Measurements from ENCODE around the gene PRICKLE1.

PRICKLE1 gene

GRCh38 chr12:42584651-42585111 lies 4.9 kb downstream of the PRICKLE1 start:
- TF ChIP-seq POLR2A (IDR thresholded peaks at IDR 0.05; ENCODE audit: low read depth, low read length), result no peak
- DNase-seq (ENCODE audit: insufficient read length, low spot score), result no peak
- FAIRE-seq, result no peak

- no peak for TF ChIP-seq POLR2A (IDR thresholded peaks at IDR 0.05; ENCODE audit: low read depth, low read length)
- no peak for FAIRE-seq
These were observed 6.5 kb downstream of the PRICKLE1 start for GRCh38 chr12:42583016-42583415.

DNA sequence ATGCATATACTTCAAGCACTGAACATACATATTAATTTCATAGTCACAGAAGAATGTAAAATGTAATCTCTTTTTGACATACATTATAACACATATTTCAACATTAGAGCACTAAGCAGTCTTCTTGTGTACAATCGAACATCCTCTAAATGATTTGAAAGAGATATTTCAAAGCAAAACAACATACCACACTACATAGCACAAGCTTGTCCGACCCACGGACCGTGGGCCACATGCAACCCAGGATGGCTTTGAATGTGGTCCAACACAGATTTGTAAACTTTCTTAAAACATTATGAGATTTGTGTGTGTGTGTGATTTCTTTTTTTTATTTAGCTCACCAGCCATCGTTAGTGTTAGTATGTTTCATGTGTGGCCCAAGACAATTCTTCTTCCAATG lies 7.0 kb downstream of the PRICKLE1 start:
- no peak for TF ChIP-seq POLR2A (IDR thresholded peaks at IDR 0.05; ENCODE audit: low read depth, low read length)
- DNase-seq (ENCODE audit: insufficient read length, low spot score) (no peak), FAIRE-seq (no peak)

More at GRCh38 chr12:42583016-42583415, 6.5 kb downstream of the PRICKLE1 start:
- no peak for DNase-seq (ENCODE audit: insufficient read length, low spot score)

GRCh38 chr12:42582050-42582449 lies 7.5 kb downstream of the PRICKLE1 start:
- DNase-seq (ENCODE audit: insufficient read length, low spot score) (no peak), FAIRE-seq (no peak)
- no peak for TF ChIP-seq POLR2A (IDR thresholded peaks at IDR 0.05; ENCODE audit: low read depth, low read length)

GRCh38 chr12:42576374-42576773 lies 13.2 kb downstream of the PRICKLE1 start:
- no peak for DNase-seq (ENCODE audit: insufficient read length, low spot score)
- FAIRE-seq, result no peak
- no peak for TF ChIP-seq POLR2A (IDR thresholded peaks at IDR 0.05; ENCODE audit: low read depth, low read length)

DNA sequence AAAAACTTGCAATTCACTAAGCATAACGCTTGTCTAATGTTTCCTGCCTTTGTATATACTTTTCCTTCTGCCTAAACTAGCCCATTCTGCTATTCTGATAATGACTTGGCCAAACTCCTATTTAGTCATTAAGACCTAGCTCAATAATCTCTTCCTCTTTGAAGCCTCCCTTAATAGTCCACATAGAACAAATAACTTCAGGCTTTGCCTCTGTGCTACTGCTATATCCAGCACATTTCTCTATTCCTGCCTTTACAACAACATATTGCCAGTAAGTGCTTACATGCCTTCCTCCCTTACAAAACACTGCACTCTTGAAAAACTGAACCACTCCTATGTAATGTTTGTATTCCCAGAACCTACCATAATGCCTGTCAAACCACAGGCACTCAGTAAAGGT lies 13.8 kb downstream of the PRICKLE1 start:
- DNase-seq (ENCODE audit: insufficient read length, low spot score), result no peak
- TF ChIP-seq POLR2A (IDR thresholded peaks at IDR 0.05; ENCODE audit: low read depth, low read length), result no peak
- no peak for FAIRE-seq

DNA sequence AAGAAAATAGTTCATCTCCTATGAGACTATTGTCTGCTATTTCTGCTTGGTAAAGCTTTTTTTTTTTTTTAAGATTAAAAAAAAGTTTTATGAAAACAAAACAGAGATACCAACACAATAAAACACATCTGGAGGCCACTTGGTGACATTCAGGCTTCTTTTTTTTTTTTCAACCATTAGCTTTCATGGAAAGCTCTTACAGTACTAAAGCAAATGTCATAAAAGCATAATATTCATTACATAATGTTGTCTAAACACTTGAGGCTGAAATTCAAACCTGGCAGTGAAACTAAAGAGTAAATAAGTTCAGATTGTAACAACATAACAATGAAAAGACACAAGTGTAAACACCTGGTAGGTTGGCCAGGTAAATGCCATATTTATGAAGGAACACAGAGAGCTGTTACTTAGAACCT lies 14.7 kb downstream of the PRICKLE1 start:
- peak; percentile 23 for FAIRE-seq
- no peak for DNase-seq (ENCODE audit: insufficient read length, low spot score)
- TF ChIP-seq POLR2A (IDR thresholded peaks at IDR 0.05; ENCODE audit: low read depth, low read length), result no peak

DNA sequence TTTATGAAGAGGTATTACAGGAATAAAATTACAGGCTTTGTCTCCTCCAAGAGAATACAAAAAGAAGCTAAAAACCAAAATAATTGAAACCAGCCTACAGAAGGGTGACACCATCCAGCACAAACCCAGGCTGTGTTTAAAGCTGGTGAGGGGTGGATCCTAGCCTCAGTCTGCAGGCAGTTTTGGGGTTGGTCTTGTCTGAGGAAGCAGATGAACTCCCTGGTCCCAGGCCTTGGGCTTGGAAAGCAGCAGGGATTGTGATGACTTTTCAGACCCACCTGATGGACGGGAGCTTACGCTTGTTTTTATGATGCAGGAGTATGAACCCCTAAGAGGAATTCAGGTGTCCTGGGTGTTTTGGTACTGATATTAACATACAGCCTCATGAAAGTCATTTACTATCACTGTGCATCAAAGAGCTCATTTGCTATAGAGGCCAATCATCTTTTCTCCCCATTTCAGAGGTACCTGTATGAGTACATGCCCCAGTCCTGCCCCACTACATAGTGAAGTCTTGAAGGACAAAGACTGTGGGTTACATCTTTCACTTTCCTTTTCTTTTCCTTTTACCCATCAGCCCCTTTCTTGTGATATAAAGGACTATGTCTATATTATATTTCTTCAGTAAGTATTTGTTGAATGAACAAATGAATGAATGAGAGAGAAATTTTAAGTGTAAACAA lies 18.1 kb downstream of the PRICKLE1 start:
- DNase-seq (ENCODE audit: insufficient read length, low spot score) (no peak), FAIRE-seq (no peak)
- no peak for TF ChIP-seq POLR2A (IDR thresholded peaks at IDR 0.05; ENCODE audit: low read depth, low read length)

GRCh38 chr12:42570076-42570475 lies 19.5 kb downstream of the PRICKLE1 start:
- no peak for TF ChIP-seq POLR2A (IDR thresholded peaks at IDR 0.05; ENCODE audit: low read depth, low read length)
- no peak for FAIRE-seq
- no peak for DNase-seq (ENCODE audit: insufficient read length, low spot score)

- peak; percentile 86 for FAIRE-seq
- DNase-seq (ENCODE audit: insufficient read length, low spot score), result no peak
- no peak for TF ChIP-seq POLR2A (IDR thresholded peaks at IDR 0.05; ENCODE audit: low read depth, low read length)
These were observed 20.3 kb downstream of the PRICKLE1 start for GRCh38 chr12:42568952-42569915.

GRCh38 chr12:42565633-42566032 lies 23.9 kb downstream of the PRICKLE1 start:
- DNase-seq (ENCODE audit: insufficient read length, low spot score) (no peak), FAIRE-seq (no peak)
- TF ChIP-seq POLR2A (IDR thresholded peaks at IDR 0.05; ENCODE audit: low read depth, low read length), result no peak

DNA sequence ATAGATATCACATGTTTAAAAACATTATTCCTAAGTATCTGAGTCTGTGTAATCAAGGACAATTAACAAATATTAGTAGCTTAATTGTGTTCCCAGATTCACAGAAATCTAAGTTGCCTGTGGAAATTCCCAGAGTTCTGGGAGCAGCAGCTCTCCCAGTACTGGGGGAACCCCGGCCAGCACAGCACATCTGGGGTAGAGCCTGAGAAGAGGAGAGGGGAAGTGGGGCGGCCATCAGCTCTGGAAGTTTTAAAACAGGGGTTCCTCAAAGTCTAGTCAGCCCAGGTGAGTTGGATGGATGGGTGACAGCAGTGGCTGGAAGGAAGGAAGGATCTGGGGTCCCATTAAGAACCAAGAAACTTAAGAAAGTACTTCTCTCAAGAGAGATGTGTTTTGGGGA lies 24.6 kb downstream of the PRICKLE1 start:
- no peak for TF ChIP-seq POLR2A (IDR thresholded peaks at IDR 0.05; ENCODE audit: low read depth, low read length)
- FAIRE-seq (no peak), DNase-seq (ENCODE audit: insufficient read length, low spot score) (no peak)

DNA sequence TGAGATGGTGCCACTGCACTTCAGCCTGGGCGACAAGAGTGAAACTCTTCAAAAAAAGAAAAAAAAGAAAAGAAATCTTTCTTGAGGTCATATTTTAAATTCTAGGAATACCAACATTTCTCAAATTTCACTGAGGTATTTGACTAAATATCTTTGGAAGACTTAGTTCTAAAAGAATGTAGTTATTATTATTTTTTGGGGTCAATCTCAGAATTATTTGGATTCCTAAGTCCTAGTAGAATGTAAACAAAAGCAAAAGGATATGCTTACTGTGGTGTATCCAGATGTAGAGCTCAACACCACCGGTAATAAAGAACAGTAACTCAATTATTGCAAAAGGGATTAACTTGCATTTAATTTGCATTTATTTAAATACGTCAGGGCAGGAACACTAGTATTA lies 25.0 kb downstream of the PRICKLE1 start:
- FAIRE-seq (no peak), DNase-seq (ENCODE audit: insufficient read length, low spot score) (no peak)
- TF ChIP-seq POLR2A (IDR thresholded peaks at IDR 0.05; ENCODE audit: low read depth, low read length), result no peak

DNA sequence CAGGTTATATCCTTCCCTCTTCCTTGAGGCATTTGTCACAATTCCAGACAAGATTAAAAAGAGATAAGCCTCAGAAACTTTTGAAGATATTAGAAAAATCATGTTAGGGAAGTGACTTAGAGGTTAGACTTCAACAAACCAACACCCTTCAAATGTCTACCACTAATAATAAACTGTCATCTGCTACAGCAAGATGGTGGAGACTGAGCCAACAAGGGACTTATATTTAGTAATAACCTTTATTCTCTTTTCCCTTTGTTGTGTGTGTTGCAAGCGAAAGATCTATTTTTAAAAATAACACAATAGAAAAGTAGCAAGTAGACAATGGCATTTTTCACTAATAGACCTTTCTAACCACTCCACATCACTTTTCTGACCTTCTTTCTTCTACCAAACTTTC lies 28.6 kb downstream of the PRICKLE1 start:
- DNase-seq (ENCODE audit: insufficient read length, low spot score) (no peak), FAIRE-seq (no peak)
- TF ChIP-seq POLR2A (IDR thresholded peaks at IDR 0.05; ENCODE audit: low read depth, low read length), result no peak

All from H54 (cell line).